Mesenteric fat pad (tissue), 1 donor: ENCODE results near the gene ZDHHC4. TPM values are rescaled to one million over a fixed set of nuclear protein-coding genes. Genes with fewer than 3 reads are reported as not detected.

Experiments used
- DNase-seq: peaks from one replicate; pipeline ENCODE4 v3.0.0-alpha.2; 2020; ENCODE audit warnings: low spot score
- total RNA-seq: library from RNA; stranded (reverse); fragmentation: NEBNext Ultra II Directional; extraction: Animal tissue kit (Norgen Biotek cat#: 25700); gene quantifications from one replicate; pipeline ENCODE4 v1.2.1, GENCODE V29; 2021
- donor health status: DM: yes; HTN: yes; CAD: no.

Gene ZDHHC4
- total RNA-seq, 1 donor from 2014 or later: 53.9 TPM

GRCh38 chr7:6600093-6600492 is 22.8 kb downstream of the ZDHHC4 start:
- DNase-seq: no peak

- DNase-seq: no peak
These were observed 27.2 kb downstream of the ZDHHC4 start for GRCh38 chr7:6604458-6604857.

GRCh38 chr7:6606866-6607583 is 29.8 kb downstream of the ZDHHC4 start:
- no peak for DNase-seq

- DNase-seq: no peak
These were observed 30.4 kb downstream of the ZDHHC4 start for GRCh38 chr7:6607651-6608051.

- DNase-seq: no peak
These were observed 30.8 kb downstream of the ZDHHC4 start for GRCh38 chr7:6608081-6608480.

- no peak for DNase-seq
These were observed 31.5 kb downstream of the ZDHHC4 start for GRCh38 chr7:6608794-6609193.

- DNase-seq: no peak
These were observed 35.6 kb downstream of the ZDHHC4 start for GRCh38 chr7:6612819-6613218.

GRCh38 chr7:6613706-6614105 is 36.5 kb downstream of the ZDHHC4 start:
- DNase-seq: no peak

- no peak for DNase-seq
These were observed 37.9 kb downstream of the ZDHHC4 start, which contains the start of gene ZNF853 for GRCh38 chr7:6614953-6615722. ZNF853 (plus strand) TSS chr7:6615610; CDS start chr7:6616175, 565 bp downstream.

GRCh38 chr7:6615723-6616555 is 38.7 kb downstream of the ZDHHC4 start:
- DNase-seq: no peak

GRCh38 chr7:6616854-6617643 is 39.8 kb downstream of the ZDHHC4 start:
- DNase-seq: no peak

GRCh38 chr7:6618621-6619020 is 41.4 kb downstream of the ZDHHC4 start:
- DNase-seq: no peak

GRCh38 chr7:6619961-6620360 is 42.7 kb downstream of the ZDHHC4 start:
- no peak for DNase-seq

- DNase-seq: no peak
These were observed 44.2 kb downstream of the ZDHHC4 start for GRCh38 chr7:6621195-6622133.

- DNase-seq: no peak
These were observed 45.0 kb downstream of the ZDHHC4 start for GRCh38 chr7:6622134-6622710.

- DNase-seq: no peak
These were observed 46.5 kb downstream of the ZDHHC4 start for GRCh38 chr7:6623589-6624245.

GRCh38 chr7:6624246-6624611 is 47.0 kb downstream of the ZDHHC4 start:
- no peak for DNase-seq

GRCh38 chr7:6628045-6628444 is 50.8 kb downstream of the ZDHHC4 start:
- DNase-seq: no peak
